ENCODE measurements around the gene TMEM30B.

DNA sequence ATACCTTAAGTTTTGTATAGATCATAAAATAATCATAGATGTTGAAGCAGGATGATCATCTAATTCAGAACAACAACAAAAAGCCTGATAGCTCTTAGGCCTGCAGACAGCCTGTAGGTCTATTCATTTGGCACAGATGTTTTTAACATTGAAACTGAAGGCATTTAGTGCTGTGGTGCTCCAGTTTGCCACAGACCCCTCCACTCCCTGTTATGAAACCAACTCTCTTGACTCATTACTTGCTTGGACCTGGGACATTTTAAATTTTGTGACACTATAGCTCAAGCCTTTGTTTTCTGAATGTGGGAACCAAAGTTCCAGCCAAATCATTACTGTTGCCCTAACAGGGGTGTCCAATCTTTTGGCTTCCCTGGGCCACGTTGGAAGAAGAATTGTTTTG, 49.4 kb upstream of the TMEM30B start:
- TF ChIP-seq, protein P1, sequence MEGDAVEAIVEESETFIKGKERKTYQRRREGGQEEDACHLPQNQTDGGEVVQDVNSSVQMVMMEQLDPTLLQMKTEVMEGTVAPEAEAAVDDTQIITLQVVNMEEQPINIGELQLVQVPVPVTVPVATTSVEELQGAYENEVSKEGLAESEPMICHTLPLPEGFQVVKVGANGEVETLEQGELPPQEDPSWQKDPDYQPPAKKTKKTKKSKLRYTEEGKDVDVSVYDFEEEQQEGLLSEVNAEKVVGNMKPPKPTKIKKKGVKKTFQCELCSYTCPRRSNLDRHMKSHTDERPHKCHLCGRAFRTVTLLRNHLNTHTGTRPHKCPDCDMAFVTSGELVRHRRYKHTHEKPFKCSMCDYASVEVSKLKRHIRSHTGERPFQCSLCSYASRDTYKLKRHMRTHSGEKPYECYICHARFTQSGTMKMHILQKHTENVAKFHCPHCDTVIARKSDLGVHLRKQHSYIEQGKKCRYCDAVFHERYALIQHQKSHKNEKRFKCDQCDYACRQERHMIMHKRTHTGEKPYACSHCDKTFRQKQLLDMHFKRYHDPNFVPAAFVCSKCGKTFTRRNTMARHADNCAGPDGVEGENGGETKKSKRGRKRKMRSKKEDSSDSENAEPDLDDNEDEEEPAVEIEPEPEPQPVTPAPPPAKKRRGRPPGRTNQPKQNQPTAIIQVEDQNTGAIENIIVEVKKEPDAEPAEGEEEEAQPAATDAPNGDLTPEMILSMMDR (IDR thresholded peaks at IDR 0.05; ENCODE audit: low read depth, low read length), result no peak
- no peak for TF ChIP-seq EZH2phosphoT487 (IDR thresholded peaks at IDR 0.05; ENCODE audit: low read depth)

All from OCI-LY3 (cell line).